ENCODE data around the gene WDR64. TPM values are rescaled to one million over a fixed set of nuclear protein-coding genes. Genes with fewer than 3 reads are reported as not detected.

Gene WDR64
- total RNA-seq, 1 donor from 2014 or later, result 0.80 TPM

DNA sequence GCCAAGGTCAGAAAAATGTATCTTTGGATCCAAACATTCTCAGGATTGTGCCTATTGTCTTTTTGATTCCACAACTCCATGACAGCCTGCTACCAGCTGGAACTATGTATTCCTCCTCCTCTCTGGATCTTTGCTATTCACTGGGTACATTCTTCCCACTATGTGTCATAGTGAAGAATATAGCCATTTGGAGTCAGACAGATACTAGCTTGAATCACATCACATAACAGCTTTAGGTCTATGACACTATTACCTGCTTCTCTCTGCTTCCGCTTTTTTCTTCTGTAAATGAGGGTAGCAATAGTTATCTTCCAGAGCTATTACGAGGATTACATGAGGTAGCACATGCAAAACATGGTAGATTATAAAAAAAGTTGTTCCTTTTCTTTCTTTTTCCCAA lies 190.5 kb downstream of the WDR64 start:
- H3K9me3 Mint-ChIP-seq (ENCODE audit: unreplicated experiment), result no peaks in the 10 kb centered on the region
- no peaks in the 10 kb centered on the region for H3K36me3 Mint-ChIP-seq (ENCODE audit: low read depth, unreplicated experiment)
- no peak overlapping the region for H3K4me3 Mint-ChIP-seq (ENCODE audit: unreplicated experiment)
- H3K27me3 Mint-ChIP-seq (ENCODE audit: unreplicated experiment), result peaks cover 2% of the 10 kb centered on the region
- no peaks in the 10 kb centered on the region for H3K4me1 Mint-ChIP-seq (ENCODE audit: unreplicated experiment)
- TF ChIP-seq, protein P1, sequence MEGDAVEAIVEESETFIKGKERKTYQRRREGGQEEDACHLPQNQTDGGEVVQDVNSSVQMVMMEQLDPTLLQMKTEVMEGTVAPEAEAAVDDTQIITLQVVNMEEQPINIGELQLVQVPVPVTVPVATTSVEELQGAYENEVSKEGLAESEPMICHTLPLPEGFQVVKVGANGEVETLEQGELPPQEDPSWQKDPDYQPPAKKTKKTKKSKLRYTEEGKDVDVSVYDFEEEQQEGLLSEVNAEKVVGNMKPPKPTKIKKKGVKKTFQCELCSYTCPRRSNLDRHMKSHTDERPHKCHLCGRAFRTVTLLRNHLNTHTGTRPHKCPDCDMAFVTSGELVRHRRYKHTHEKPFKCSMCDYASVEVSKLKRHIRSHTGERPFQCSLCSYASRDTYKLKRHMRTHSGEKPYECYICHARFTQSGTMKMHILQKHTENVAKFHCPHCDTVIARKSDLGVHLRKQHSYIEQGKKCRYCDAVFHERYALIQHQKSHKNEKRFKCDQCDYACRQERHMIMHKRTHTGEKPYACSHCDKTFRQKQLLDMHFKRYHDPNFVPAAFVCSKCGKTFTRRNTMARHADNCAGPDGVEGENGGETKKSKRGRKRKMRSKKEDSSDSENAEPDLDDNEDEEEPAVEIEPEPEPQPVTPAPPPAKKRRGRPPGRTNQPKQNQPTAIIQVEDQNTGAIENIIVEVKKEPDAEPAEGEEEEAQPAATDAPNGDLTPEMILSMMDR (IDR thresholded peaks at IDR 0.05; ENCODE audit: unreplicated experiment), result no peak
- no peak for DNase-seq (ENCODE audit: low spot score)
- H3K27ac Mint-ChIP-seq (ENCODE audit: unreplicated experiment), result no peak overlapping the region

DNA sequence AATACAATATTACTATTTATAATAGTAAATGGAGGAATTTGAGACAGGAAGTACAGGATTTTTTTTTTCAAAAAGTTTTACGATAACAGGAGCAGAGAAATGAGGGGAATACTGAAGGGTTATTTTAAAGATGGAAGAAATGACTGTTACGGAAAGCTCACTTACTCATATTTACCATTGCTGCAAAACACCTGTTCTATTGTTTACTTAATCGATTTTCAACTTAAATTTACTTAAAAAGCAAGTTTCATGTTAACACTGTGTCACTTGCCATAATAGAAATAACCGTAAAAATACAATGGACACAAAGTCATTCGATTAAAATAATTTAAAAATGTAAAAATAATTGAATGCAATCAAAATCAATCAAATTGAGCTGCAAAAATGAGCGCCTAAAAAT lies 192.5 kb downstream of the WDR64 start:
- Mint-ChIP-seq H3K4me1 (ENCODE audit: unreplicated experiment) (peaks cover 8% of the 10 kb centered on the region), H3K36me3 (ENCODE audit: low read depth, unreplicated experiment) (no peaks in the 10 kb centered on the region), H3K4me3 (ENCODE audit: unreplicated experiment) (no peak overlapping the region), H3K27me3 (ENCODE audit: unreplicated experiment) (peaks cover 3% of the 10 kb centered on the region), H3K9me3 (ENCODE audit: unreplicated experiment) (no peaks in the 10 kb centered on the region), H3K27ac (ENCODE audit: unreplicated experiment) (no peak overlapping the region)
- TF ChIP-seq, protein P1 (IDR thresholded peaks at IDR 0.05; ENCODE audit: unreplicated experiment), result no peak
- DNase-seq (ENCODE audit: low spot score), result no peak

DNA sequence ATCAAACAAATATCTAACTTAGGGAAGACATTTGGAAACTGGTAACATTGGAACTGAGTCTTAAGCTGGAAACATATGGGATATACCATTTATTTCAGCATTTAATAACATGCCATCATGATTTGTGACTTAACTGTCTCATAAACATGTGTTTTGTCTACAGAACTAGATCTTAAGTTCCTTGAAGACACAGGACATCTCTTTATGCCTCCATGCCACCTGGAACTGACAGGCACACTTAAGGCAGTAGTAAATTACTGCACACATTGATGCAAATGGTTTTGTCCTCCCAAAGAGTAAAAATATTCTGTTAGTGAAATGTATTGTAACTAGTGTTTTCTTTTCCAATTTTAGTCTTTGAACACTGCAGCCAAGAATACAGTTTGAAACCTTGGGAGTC lies 194.3 kb downstream of the WDR64 start:
- TF ChIP-seq, protein P1 (IDR thresholded peaks at IDR 0.05; ENCODE audit: unreplicated experiment), result no peak
- no peak for DNase-seq (ENCODE audit: low spot score)
- no peaks in the 10 kb centered on the region for H3K36me3 Mint-ChIP-seq (ENCODE audit: low read depth, unreplicated experiment)
- H3K27me3 Mint-ChIP-seq (ENCODE audit: unreplicated experiment), result peaks cover 3% of the 10 kb centered on the region
- H3K9me3 Mint-ChIP-seq (ENCODE audit: unreplicated experiment), result no peaks in the 10 kb centered on the region
- H3K4me1 Mint-ChIP-seq (ENCODE audit: unreplicated experiment), result peaks cover 8% of the 10 kb centered on the region
- H3K4me3 Mint-ChIP-seq (ENCODE audit: unreplicated experiment), result no peak overlapping the region
- H3K27ac Mint-ChIP-seq (ENCODE audit: unreplicated experiment), result no peak overlapping the region

DNA sequence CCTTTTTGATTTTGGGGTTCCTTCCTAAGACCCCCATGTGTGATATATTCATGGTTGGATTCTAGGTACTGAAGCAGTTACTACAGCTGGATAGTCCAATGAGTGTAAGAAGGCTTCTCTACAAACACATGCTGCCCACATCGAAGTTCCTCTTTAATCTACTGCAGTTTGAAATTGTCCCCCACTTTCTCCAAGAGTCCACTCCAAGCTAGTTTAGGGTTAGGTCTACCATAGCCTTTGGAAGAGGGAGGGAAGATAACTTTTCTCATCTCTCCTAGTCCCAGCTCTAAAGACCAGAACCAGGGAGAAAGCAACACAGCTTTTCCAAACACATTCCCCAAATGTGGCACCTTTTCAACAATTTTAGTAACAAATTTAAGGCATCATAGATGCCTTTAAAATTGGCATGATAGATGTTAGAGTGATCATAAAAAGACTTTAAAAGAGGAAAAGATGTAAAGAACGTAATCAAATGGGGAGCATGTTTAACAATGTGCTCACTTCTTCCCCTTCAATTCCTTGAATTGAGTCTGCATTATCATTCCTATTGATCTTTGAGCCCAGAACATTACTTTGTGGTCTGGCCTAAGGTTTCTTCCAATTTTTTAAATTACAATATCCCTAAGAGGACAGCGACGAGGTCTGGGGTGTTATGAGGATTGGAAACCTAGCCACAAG lies 194.9 kb downstream of the WDR64 start:
- Mint-ChIP-seq H3K27me3 (ENCODE audit: unreplicated experiment) (peaks cover 3% of the 10 kb centered on the region), H3K27ac (ENCODE audit: unreplicated experiment) (peak overlapping the region; percentile 97), H3K9me3 (ENCODE audit: unreplicated experiment) (no peaks in the 10 kb centered on the region), H3K4me3 (ENCODE audit: unreplicated experiment) (peak overlapping the region; percentile 98), H3K36me3 (ENCODE audit: low read depth, unreplicated experiment) (no peaks in the 10 kb centered on the region), H3K4me1 (ENCODE audit: unreplicated experiment) (peaks cover 8% of the 10 kb centered on the region)
- no peak for DNase-seq (ENCODE audit: low spot score)
- TF ChIP-seq, protein P1 (IDR thresholded peaks at IDR 0.05; ENCODE audit: unreplicated experiment), result no peak

DNA sequence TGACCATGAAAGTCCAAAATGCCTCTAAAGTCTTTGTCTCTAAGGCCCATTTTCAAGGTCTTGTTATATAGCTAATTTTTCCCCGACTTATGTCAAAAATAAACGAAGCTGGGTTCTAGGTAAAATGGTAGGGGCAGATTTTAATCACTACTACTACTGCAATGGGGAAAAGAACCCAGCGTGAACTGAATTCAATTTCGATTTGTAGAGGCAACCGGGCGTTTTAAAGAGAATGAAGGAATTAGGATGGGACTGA lies 195.4 kb downstream of the WDR64 start:
- H3K27me3 Mint-ChIP-seq (ENCODE audit: unreplicated experiment), result peaks cover 3% of the 10 kb centered on the region
- peak overlapping the region; percentile 97 for H3K27ac Mint-ChIP-seq (ENCODE audit: unreplicated experiment)
- no peaks in the 10 kb centered on the region for H3K36me3 Mint-ChIP-seq (ENCODE audit: low read depth, unreplicated experiment)
- H3K4me3 Mint-ChIP-seq (ENCODE audit: unreplicated experiment), result peak overlapping the region; percentile 98
- H3K4me1 Mint-ChIP-seq (ENCODE audit: unreplicated experiment), result peaks cover 8% of the 10 kb centered on the region
- no peaks in the 10 kb centered on the region for H3K9me3 Mint-ChIP-seq (ENCODE audit: unreplicated experiment)
- TF ChIP-seq, protein P1 (IDR thresholded peaks at IDR 0.05; ENCODE audit: unreplicated experiment), result no peak
- DNase-seq (ENCODE audit: low spot score), result no peak

All from endothelial cell (in vitro differentiated cells).